HCT116 (cell line): ENCODE measurements around the gene LRRC4C. TPM values are rescaled to one million over a fixed set of nuclear protein-coding genes. Genes with fewer than 3 reads are reported as not detected.

ENCODE experiments used
- ATAC-seq: fragments of 200-7000 bp; cut with Tn5 transposase; 2 replicates; pipeline ENCODE4 v1.9.1; 2020; ENCODE audit warnings: mild to moderate bottlenecking, moderate library complexity
- BruUV-seq: library from RNA; stranded (reverse); fragments of 400-500 nt; replicated peaks from 2 replicates; lab custom pipeline; 2021; lab: Mats Ljungman, UMichigan
- CTCF ChIA-PET: fragments of 300-600 bp; sonication (Branson Sonifier 250); formaldehyde crosslinking; loops from one replicate; lab custom pipeline; 2021; ENCODE audit warnings: antibody characterized with exemption; lab: Charles Lee
- POLR2A ChIA-PET: fragments of 300-600, 350-600 bp; sonication (Branson Sonifier 250); formaldehyde crosslinking; loops from one replicate; lab custom pipeline; 2021; ENCODE audit warnings: antibody characterized with exemption; lab: Charles Lee
- RAD21 ChIA-PET, 2 experiments: fragments of 300-600 bp; sonication (Branson Sonifier 250); formaldehyde crosslinking; loops; one replicate each; lab custom pipeline; 2023; ENCODE audit warnings: low total read pairs in 2 of 2; ENCODE audit not compliant: uncharacterized antibody in 2 of 2, unreplicated experiment in 2 of 2, low non-redundant PET in 1 of 2; lab: Charles Lee
- DNase-seq: peaks from one replicate; pipeline ENCODE4 v3.0.0-alpha.2; 2010; ENCODE audit warnings: low read depth, low spot score
- H2AFZ ChIP-seq: fragments of 200-600 bp; shearing (Covaris generic), sonication (generic); 2 replicates; pipeline ENCODE4 v1.6.1; 2017; ENCODE audit warnings: low read depth, mixed run types, mixed read lengths, antibody characterized with exemption, low read length; ENCODE audit not compliant: poor library complexity, severe bottlenecking
- H3K27ac ChIP-seq: 2 replicates; pipeline ENCODE4 v1.5.1; 2012; ENCODE audit warnings: low read depth, low read length
- H3K27me3 ChIP-seq: fragments of 200-600 bp; sonication (generic); 2 replicates; pipeline ENCODE4 v1.6.1; 2016; ENCODE audit warnings: mixed run types, low read length, mixed read lengths; ENCODE audit not compliant: insufficient read depth
- H3K36me3 ChIP-seq, 2 experiments: fragments of 200-500 bp in 1 of 2; fragments of 200-600 bp in 1 of 2; sonication (Bioruptor generic) in 1 of 2; sonication (generic) in 1 of 2; 2 replicates each; pipeline versions ENCODE4 v1.5.1 to v1.6.1; 2014 to 2016; ENCODE audit warnings: low read length in 2 of 2, inconsistent platforms in 1 of 2, mixed read lengths in 1 of 2, mixed run types in 1 of 2; ENCODE audit not compliant: insufficient read depth in 2 of 2, control insufficient read depth in 1 of 2
- H3K4me1 ChIP-seq, 2 experiments: fragments of 200-600 bp in 1 of 2; sonication (generic) in 1 of 2; 2 replicates each; pipeline versions ENCODE4 v1.5.1 to v1.6.1; 2012 to 2017; ENCODE audit warnings: low read length in 2 of 2, inconsistent platforms in 1 of 2, mild to moderate bottlenecking in 1 of 2, mixed read lengths in 1 of 2, mixed run types in 1 of 2, moderate library complexity in 1 of 2; ENCODE audit not compliant: insufficient read depth in 2 of 2, control insufficient read depth in 1 of 2
- H3K4me2 ChIP-seq: fragments of 200-600 bp; sonication (generic); 2 replicates; pipeline ENCODE4 v1.6.1; 2017; ENCODE audit warnings: mixed run types, low read length, mixed read lengths
- H3K4me3 ChIP-seq, 2 experiments: fragments of 200-600 bp in 1 of 2; sonication (generic) in 1 of 2; replicated peaks in 1 of 2; 2 replicates each; pipeline ENCODE4 v1.5.1; 2011 to 2016; ENCODE audit warnings: low read length in 2 of 2, control low read depth in 1 of 2, low read depth in 1 of 2, mild to moderate bottlenecking in 1 of 2, mixed read lengths in 1 of 2, mixed run types in 1 of 2
- H3K79me2 ChIP-seq: fragments of 200-600 bp; sonication (generic); 2 replicates; pipeline ENCODE4 v1.6.1; 2017; ENCODE audit warnings: mild to moderate bottlenecking, mixed run types, low read length, moderate library complexity, mixed read lengths; ENCODE audit not compliant: insufficient read depth
- H3K9ac ChIP-seq: fragments of 200-600 bp; sonication (generic); 2 replicates; pipeline ENCODE4 v1.6.1; 2016; ENCODE audit warnings: low read length, mixed read lengths
- H3K9me2 ChIP-seq: fragments of 200-600 bp; sonication (generic), shearing (Covaris generic); 2 replicates; pipeline ENCODE4 v1.6.1; 2017; ENCODE audit warnings: mixed run types, mild to moderate bottlenecking, moderate library complexity; ENCODE audit not compliant: insufficient read depth
- H3K9me3 ChIP-seq, 2 experiments: fragments of 200-500 bp in 1 of 2; fragments of 200-600 bp in 1 of 2; sonication (Bioruptor generic) in 1 of 2; sonication (generic) in 1 of 2; 2 replicates each; pipeline ENCODE4 v1.6.1; 2014 to 2017; ENCODE audit warnings: low read length in 2 of 2, mixed read lengths in 2 of 2, inconsistent platforms in 1 of 2, low read depth in 1 of 2, mild to moderate bottlenecking in 1 of 2, mixed run types in 1 of 2, moderate library complexity in 1 of 2; ENCODE audit not compliant: control insufficient read depth in 1 of 2, insufficient read depth in 1 of 2
- H4K20me1 ChIP-seq: fragments of 200-600 bp; sonication (generic), shearing (Covaris generic); 2 replicates; pipeline ENCODE4 v1.6.1; 2017; ENCODE audit warnings: mixed run types, mild to moderate bottlenecking, moderate library complexity; ENCODE audit not compliant: insufficient read depth
- CEBPB ChIP-seq: IDR thresholded peaks from 2 replicates; pipeline ENCODE4 v1.6.1; 2012; ENCODE audit warnings: low read depth
- EGR1 ChIP-seq: IDR thresholded peaks from 2 replicates; pipeline ENCODE4 v1.6.1; 2012; ENCODE audit warnings: low read depth
- EZH2 ChIP-seq: fragments of 200-600 bp; sonication (generic); IDR thresholded peaks from 2 replicates; pipeline ENCODE4 v1.6.1; 2017; ENCODE audit warnings: antibody characterized with exemption, mixed run types
- EZH2phosphoT487 ChIP-seq: fragments of 200-600 bp; IDR thresholded peaks from 2 replicates; pipeline ENCODE4 v1.6.1; 2018; ENCODE audit warnings: antibody characterized with exemption, borderline replicate concordance
- FOSL1 ChIP-seq: IDR thresholded peaks from 2 replicates; pipeline ENCODE4 v1.6.1; 2012; ENCODE audit warnings: low read depth
- POLR2AphosphoS5 ChIP-seq: IDR thresholded peaks from 2 replicates; pipeline ENCODE4 v1.6.1; 2011; ENCODE audit warnings: mild to moderate bottlenecking, low read depth, low read length, moderate library complexity
- RAD21 ChIP-seq: IDR thresholded peaks from 2 replicates; pipeline ENCODE4 v1.6.1; 2012; ENCODE audit warnings: low read depth, mild to moderate bottlenecking
- SIN3A ChIP-seq: IDR thresholded peaks from 2 replicates; pipeline ENCODE4 v1.6.1; 2012; ENCODE audit warnings: low read depth
- SP1 ChIP-seq: IDR thresholded peaks from 2 replicates; pipeline ENCODE4 v1.6.1; 2012; ENCODE audit warnings: low read depth
- SRF ChIP-seq: IDR thresholded peaks from 2 replicates; pipeline ENCODE4 v1.6.1; 2012; ENCODE audit warnings: low read depth
- TCF7L2 ChIP-seq: IDR thresholded peaks from 2 replicates; pipeline ENCODE4 v1.7.0; 2011; ENCODE audit warnings: borderline replicate concordance, inconsistent platforms; ENCODE audit not compliant: insufficient read depth, insufficient read length; ENCODE audit errors: extremely low read depth
- YY1 ChIP-seq: IDR thresholded peaks from 2 replicates; pipeline ENCODE4 v1.6.1; 2011; ENCODE audit warnings: low read length, low read depth, moderate library complexity, mild to moderate bottlenecking; ENCODE audit not compliant: insufficient replicate concordance; ENCODE audit errors: extremely low read depth
- intact Hi-C: fragments of 100-400 bp; cut with micrococcal nuclease; formaldehyde crosslinking; loops from 2 replicates; pipeline ENCODE4 v1.10.0; 2022
- total RNA-seq: library from RNA; stranded (reverse); gene quantifications from one replicate; pipeline ENCODE4 v1.2.1, GENCODE V29; 2021; ENCODE audit not compliant: unreplicated experiment
- TF ChIP-seq, protein P1 (sequence below), 3 experiments: fragments of 200-600 bp in 1 of 3; sonication (generic) in 1 of 3; IDR thresholded peaks in 2 of 3; conservative IDR thresholded peaks in 1 of 3; 2 replicates each; pipeline ENCODE4 v1.5.1; 2012 to 2017; ENCODE audit warnings: low read depth in 2 of 3, low read length in 2 of 3, antibody characterized with exemption in 1 of 3, borderline replicate concordance in 1 of 3, control low read depth in 1 of 3, mild to moderate bottlenecking in 1 of 3, mixed read lengths in 1 of 3, mixed run types in 1 of 3, moderate library complexity in 1 of 3; ENCODE audit not compliant: insufficient read depth in 1 of 3
- TF ChIP-seq, protein P2 (sequence below): IDR thresholded peaks from 2 replicates; pipeline ENCODE4 v1.6.1; 2012
- TF ChIP-seq, protein P3 (sequence below): IDR thresholded peaks from 2 replicates; pipeline ENCODE4 v1.6.1; 2012

Gene LRRC4C
- total RNA-seq, 1 experiment from 2014 or later: not detected

DNA sequence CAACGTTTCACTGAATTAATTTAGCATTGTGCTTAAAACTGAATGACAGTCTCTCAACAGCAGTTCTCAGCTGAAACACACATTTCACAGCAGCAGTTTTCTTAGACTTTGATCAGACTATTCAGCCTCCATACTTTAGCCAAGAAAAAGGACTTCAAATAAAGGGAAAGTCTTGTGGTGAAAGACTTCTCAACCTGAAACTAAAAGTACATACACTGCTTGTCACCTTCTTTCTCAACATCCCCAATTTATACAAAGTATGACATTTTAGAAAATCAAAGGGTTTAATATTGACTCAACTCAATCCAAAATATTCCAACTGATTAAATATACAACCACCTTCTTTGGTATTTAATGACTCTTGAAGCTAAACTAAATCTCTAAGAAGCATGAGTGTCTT, 419.0 kb downstream of the LRRC4C start:
- Histone ChIP-seq H3K4me1 (no peaks in the 10 kb centered on the region), H3K9me3 (peaks cover 0 to 32% of the 10 kb centered on the region in 2 experiments; a peak in 1 of 4 replicates), H3K27ac (no peak overlapping the region), H3K9ac (no peak overlapping the region), H3K4me2 (no peak overlapping the region), H3K4me3 (no peak overlapping the region), H3K79me2 (no peaks in the 10 kb centered on the region), H3K36me3 (no peaks in the 10 kb centered on the region), H3K9me2 (no peaks in the 10 kb centered on the region), H3K27me3 (no peaks in the 10 kb centered on the region), H4K20me1 (no peaks in the 10 kb centered on the region), H2AFZ (no peak overlapping the region)
- intact Hi-C loops: no loop called here
- ATAC-seq (no peak), DNase-seq (no peak)
- POLR2A ChIA-PET: no interaction called here
- TF ChIP-seq POLR2AphosphoS5 (no peak), EZH2 (no peak), FOSL1 (no peak), EZH2phosphoT487 (no peak), SIN3A (no peak), YY1 (no peak), CEBPB (no peak), SP1 (no peak), SRF (no peak), RAD21 (no peak), EGR1 (no peak), TCF7L2 (no peak)
- TF ChIP-seq, protein P1, sequence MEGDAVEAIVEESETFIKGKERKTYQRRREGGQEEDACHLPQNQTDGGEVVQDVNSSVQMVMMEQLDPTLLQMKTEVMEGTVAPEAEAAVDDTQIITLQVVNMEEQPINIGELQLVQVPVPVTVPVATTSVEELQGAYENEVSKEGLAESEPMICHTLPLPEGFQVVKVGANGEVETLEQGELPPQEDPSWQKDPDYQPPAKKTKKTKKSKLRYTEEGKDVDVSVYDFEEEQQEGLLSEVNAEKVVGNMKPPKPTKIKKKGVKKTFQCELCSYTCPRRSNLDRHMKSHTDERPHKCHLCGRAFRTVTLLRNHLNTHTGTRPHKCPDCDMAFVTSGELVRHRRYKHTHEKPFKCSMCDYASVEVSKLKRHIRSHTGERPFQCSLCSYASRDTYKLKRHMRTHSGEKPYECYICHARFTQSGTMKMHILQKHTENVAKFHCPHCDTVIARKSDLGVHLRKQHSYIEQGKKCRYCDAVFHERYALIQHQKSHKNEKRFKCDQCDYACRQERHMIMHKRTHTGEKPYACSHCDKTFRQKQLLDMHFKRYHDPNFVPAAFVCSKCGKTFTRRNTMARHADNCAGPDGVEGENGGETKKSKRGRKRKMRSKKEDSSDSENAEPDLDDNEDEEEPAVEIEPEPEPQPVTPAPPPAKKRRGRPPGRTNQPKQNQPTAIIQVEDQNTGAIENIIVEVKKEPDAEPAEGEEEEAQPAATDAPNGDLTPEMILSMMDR (IDR thresholded peaks at IDR 0.05 in 2 of 3, conservative IDR thresholded peaks at IDR 0.05 in 1 of 3; ENCODE audit: borderline replicate concordance in 1 of 3, insufficient read depth in 1 of 3, low read depth in 2 of 3, low read length in 2 of 3): no peak
- TF ChIP-seq, protein P2, sequence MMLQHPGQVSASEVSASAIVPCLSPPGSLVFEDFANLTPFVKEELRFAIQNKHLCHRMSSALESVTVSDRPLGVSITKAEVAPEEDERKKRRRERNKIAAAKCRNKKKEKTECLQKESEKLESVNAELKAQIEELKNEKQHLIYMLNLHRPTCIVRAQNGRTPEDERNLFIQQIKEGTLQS: no peak
- TF ChIP-seq, protein P3, sequence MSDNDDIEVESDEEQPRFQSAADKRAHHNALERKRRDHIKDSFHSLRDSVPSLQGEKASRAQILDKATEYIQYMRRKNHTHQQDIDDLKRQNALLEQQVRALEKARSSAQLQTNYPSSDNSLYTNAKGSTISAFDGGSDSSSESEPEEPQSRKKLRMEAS: no peak
- BruUV-seq: no TSS peak
- RAD21 ChIA-PET: no interaction called here
- CTCF ChIA-PET: no interaction called here
